Measurements from ENCODE around the gene BRCA1.
"Not testable (repeated sequence)": the region's sequence is repeated elsewhere in the genome, so short reads cannot be mapped to it uniquely, and the experiment has no call there.

The BRCA1 gene

DNA sequence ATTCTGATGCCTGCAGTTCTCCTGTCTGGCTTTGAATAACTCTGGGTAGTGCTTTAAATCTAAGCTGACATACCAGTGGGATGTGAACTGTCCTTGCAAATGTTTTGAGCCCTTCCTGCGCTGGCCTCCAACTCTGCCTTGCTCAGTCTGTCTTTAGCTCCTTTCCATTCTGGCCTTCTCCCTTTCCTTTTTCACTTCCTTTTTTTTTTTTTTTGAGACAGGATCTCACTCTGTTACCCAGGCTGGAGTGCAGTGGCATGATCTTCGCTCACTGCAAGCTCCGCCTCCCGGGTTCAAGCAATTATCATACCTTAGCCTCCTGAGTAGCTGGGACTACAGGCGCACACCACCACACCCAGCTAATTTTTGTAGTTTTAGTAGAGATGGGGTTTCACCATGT lies 8.3 kb upstream of the BRCA1 start:
- FAIRE-seq = not testable (repeated sequence)

DNA sequence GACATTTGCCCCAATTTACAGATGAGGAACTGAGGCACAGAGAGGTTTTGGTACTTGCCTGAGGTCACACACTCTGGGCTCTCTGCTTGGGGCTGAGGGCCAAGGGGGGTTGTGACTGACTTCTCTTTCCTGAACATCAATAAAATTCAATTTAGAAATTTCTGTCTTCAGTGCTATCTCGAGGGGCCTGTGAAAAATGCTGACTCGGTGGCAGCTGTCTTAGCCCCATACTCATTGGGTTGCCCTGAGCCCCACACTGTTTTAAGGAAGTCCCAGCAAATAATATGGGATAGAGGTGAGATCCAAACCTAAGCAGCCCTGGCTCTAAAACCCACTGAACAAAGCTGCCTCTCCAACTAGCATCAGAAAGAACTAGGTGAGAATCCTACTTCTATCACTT lies 7.0 kb upstream of the BRCA1 start:
- FAIRE-seq = no peak

DNA sequence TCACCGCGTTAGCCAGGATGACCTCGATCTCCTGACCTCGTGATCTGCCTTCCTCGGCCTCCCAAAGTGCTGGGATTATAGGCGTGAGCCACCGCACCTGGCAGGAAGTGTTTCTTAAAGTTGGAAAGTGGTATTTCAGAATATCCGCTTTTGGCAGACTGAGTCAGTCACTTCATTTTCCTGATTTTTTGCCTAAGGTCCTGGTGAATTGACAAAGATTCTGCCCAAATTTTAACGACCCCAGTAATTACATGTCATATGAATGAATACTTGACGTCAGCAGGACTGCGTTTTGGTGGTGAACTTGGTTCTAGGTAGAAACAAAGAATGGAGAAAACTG lies 4.5 kb upstream of the BRCA1 start:
- no peak for FAIRE-seq

DNA sequence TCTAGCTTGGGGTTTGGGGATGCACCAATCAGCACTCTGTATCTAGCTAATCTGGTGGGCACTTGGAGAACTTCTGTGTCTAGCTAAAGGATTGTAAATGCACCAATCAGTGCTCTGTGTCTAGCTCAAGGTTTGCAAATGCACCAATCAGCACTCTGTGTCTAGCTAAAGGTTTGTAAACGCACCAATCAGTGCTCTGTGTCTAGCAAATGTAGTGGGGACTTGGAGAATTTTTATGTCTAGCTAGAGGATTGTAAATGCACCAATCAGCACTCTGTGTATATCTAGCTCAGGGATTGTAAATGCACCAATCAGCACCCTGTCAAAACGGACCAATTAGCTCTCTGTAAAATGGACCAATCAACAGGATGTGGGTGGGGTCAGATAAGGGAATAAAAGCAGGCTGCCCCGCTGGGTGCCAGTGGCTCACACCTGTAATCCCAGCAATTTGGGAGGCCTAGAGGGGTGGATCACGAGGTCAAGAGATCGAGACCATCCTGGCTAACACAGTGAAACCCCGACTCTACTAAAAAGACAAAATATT lies 2.2 kb upstream of the BRCA1 start:
- not testable (repeated sequence) for FAIRE-seq

GRCh38 chr17:43126911-43127290 lies 1.7 kb upstream of the BRCA1 start:
- no peak for FAIRE-seq

- FAIRE-seq = no peak
These were observed 1.1 kb upstream of the BRCA1 start for GRCh38 chr17:43125967-43126910.

- FAIRE-seq = no peak
These were observed 6.2 kb downstream of the BRCA1 start for GRCh38 chr17:43118679-43119615.

GRCh38 chr17:43114151-43114552 lies 11.0 kb downstream of the BRCA1 start:
- FAIRE-seq = no peak

GRCh38 chr17:43106552-43106951 lies 18.6 kb downstream of the BRCA1 start:
- FAIRE-seq = peak; percentile 45

- no peak for FAIRE-seq
These were observed 20.0 kb downstream of the BRCA1 start for GRCh38 chr17:43105146-43105545.

- no peak for FAIRE-seq
These were observed 20.5 kb downstream of the BRCA1 start for GRCh38 chr17:43104665-43105064.

- FAIRE-seq = not testable (repeated sequence)
These were observed 29.8 kb downstream of the BRCA1 start for GRCh38 chr17:43095364-43095763.

GRCh38 chr17:43094129-43094835 lies 30.9 kb downstream of the BRCA1 start:
- no peak for FAIRE-seq

GRCh38 chr17:43092901-43093300 lies 32.3 kb downstream of the BRCA1 start:
- no peak for FAIRE-seq

DNA sequence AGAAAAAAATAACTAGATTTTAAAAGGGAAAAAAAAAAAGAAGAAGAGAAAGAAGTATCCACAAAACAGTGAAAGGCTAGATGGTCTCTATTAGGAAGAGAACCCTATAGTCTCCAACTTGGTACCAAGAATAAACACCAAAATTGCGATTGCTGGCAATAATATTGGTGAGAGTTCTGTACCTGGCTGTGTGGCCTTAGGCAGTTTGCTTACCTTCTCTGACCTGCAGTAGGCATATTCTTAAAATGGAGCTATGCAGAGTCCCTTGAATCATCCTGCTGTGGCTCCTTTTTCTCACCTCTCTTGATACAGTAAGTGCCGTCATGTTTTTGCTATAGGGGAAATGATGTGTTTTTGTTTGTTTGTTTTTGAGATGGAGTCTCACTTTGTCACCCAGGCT lies 35.1 kb downstream of the BRCA1 start:
- FAIRE-seq = no peak

GRCh38 chr17:43085474-43085873 lies 39.7 kb downstream of the BRCA1 start:
- FAIRE-seq = no peak

DNA sequence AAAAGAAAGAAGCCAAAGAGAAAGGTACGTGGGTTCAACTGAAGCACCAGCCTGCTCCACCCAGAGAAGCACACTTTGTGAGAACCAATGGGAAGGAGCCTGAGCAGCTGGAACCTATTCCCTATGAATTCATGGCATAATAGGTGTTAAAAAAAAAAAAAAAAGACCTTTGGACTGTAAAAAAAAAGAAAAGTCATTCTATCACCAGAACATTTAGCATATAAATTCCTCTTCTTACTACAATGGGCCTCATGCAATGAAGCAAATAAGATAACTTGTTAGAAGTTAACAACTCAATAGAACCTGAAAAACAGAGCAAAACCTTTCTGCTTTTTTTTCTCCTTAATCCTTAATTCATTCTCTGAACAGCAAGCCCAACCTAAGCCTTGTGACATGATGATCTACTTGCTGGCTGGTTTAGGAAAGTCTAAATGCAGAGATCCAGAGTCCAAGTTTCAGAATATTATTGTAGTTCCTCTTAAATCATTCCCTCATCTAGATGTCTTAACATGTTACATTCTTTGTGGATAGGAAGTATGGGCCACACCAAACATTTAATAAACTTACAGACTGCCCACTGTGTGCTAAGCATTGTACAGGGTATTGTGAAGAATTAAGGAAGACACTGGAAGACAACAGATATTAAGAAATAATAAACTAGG lies 45.4 kb downstream of the BRCA1 start:
- FAIRE-seq = no peak

DNA sequence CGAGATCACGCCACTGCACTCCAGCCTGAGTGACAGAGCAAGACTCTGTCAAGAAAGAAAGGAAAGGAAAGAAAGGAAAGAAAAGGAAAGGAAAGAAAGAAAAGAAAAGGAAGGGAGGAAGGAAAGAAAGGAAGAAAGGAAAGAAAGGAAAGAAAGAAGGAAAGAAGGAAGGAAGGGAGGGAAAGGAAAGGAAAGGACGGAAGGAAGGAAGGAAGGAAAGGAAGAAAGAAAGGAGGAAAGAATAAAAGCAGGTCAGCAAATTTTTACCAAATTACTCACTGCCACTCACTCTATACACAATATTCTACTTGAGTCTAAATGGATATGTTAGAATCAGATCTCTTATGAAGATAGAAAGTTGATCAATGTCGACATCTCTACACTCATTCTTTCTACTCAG lies 50.3 kb downstream of the BRCA1 start:
- FAIRE-seq = no peak

- no peak for FAIRE-seq
These were observed 54.3 kb downstream of the BRCA1 start for GRCh38 chr17:43070872-43071271.

DNA sequence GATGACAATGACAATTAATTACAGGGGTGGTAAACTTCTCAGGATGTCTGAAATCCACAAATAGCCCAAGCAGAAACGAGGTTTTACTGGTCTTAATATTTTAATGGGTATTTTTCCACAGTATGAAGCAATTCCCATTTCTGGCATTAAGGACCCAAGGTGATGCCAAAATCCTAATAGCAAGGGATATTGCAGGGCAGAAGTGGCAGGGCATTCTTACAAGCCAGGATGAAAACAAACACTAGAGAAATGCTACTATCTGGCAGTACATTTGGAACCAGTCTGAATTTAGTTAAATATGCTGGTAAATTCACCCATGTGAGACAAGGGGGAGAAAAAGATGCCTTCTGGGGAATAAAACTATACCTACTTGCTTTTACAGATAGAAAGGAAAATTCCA lies 54.9 kb downstream of the BRCA1 start:
- FAIRE-seq = no peak

- no peak for FAIRE-seq
These were observed 55.7 kb downstream of the BRCA1 start for GRCh38 chr17:43069368-43069898.
